ENCODE results near the gene GLI3.

Gene GLI3

DNA sequence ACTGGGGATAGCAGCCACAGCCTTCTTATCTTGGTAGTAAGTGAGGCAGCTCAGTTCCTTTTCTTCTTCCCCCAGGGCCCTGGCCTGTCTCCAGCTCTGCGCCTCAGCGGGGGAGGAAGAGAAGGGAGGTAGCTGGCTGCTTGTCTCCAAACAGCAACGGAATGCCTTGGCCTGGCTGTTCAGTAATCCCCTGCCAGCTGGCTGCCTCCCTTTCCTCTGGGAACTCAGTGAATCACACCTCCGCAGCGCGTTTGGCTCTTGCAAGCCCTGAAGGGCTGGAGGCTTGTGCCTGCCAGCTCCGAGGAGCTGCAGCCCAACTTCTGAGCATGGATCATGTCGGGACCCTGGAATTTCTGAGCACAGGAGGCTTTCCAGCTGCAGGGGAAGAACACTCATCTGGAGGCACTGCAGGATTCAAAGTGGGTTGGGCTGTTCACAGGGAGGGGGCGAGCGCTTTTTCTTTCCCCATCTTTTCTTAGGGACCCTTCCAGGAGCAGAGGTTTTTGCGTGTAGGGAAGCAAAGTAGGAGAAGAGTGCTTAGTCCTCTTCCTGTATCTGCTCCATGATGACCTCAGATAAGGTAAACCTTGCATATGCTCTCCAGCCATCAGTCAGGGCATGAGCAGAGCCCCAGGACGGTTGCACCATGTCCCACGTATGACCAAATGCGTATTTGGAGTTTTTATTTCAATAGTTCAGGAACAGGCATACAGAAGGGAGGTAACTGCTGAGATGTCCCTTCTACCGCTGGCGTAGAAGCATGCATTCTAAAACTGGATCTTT lies 280.9 kb downstream of the GLI3 start:
- TF ChIP-seq ZNF274 (IDR thresholded peaks at IDR 0.05; ENCODE audit: low read depth, low read length), result no peak
- H3K4me3 ChIP-seq (ENCODE audit: low read length), result no peak overlapping the region

DNA sequence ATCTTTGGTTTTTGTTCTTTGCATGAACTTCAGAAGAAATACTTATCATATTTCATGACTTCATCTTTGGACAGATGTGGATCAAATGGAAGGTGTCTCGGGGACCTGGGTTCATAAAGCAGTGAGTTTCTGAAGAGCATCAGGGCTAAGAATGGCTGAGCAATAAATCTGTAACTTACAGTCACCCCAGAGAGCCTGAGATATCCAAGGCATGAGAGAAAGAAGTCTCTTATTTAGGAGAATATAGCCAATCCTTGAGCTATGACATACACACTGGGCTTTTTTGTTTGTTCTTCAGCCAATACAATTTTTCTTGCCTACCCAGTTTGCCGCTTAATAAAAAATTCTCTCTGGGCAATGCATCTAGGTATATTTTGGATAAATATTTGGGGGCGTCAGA lies 281.6 kb downstream of the GLI3 start:
- TF ChIP-seq ZNF274 (IDR thresholded peaks at IDR 0.05; ENCODE audit: low read depth, low read length), result no peak
- no peak overlapping the region for H3K4me3 ChIP-seq (ENCODE audit: low read length)

DNA sequence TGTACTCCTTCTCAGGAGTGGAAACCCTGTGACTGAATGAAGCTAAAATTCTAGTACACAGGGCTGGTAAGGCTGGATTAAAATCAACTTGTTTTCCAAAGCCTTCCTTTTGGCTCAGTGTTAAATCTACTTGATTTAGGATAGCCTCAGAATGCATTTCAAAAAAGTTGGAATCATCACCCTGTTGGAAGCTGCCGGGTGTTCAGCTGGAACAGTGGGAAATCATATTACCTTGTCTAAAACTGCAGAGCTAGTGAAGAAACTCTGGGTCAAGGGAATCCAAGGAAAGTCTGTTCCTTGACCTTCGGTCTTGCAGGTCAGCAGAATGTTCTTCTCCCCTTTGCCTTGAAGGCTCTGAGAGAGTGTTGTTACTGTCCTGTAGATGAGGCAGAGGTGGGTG lies 282.0 kb downstream of the GLI3 start:
- no peak for TF ChIP-seq ZNF274 (IDR thresholded peaks at IDR 0.05; ENCODE audit: low read depth, low read length)

DNA sequence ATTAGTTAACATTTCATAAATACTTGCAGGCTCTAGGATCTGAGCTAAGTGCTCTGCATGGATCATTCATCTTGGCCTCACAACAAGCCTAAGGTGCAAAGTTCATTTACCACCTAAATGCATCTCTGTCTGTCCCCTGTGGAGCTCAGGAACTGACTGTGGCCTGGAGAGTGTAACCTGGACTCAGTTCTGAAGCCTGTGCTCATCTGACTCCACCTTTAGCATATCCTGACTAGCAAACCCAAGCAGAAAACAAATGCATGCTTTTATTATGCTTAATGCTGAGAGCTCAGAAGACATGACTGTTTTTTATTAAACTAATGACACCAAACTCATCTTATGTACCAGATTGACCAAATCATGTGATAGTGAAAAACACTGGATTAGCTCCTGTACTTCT lies 288.5 kb downstream of the GLI3 start:
- TF ChIP-seq ZNF274 (IDR thresholded peaks at IDR 0.05; ENCODE audit: low read depth, low read length), result no peak
- H3K4me3 ChIP-seq (ENCODE audit: low read length), result no peak overlapping the region

More for the DNA sequence above, 282.0 kb downstream of the GLI3 start:
- no peak overlapping the region for H3K4me3 ChIP-seq (ENCODE audit: low read length)

DNA sequence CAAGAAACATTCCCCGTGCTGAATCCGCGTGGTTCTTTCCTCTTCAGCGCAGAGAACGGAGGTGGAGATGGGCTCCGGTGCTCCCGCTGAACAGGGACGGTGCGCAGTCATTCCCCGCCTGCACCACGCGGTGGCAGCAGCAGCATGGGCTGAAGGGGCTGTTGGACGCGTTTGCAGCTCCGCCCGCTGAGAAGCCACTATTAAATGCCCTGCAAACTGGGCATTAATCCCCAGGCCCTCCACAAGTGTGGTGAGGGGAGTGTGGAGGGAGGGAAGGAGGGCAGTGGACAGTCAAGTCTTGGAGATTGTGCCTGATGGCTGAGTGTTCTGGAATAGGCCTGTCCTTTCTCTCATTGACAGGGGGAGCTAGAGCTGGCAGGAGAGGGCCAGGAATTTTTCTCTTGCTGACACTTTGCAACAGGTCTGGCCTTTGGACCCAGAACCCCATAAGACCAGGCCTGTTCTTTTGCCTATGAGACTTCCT lies 293.9 kb downstream of the GLI3 start:
- H3K4me3 ChIP-seq (ENCODE audit: low read length), result no peak overlapping the region
- no peak for TF ChIP-seq ZNF274 (IDR thresholded peaks at IDR 0.05; ENCODE audit: low read depth, low read length)

DNA sequence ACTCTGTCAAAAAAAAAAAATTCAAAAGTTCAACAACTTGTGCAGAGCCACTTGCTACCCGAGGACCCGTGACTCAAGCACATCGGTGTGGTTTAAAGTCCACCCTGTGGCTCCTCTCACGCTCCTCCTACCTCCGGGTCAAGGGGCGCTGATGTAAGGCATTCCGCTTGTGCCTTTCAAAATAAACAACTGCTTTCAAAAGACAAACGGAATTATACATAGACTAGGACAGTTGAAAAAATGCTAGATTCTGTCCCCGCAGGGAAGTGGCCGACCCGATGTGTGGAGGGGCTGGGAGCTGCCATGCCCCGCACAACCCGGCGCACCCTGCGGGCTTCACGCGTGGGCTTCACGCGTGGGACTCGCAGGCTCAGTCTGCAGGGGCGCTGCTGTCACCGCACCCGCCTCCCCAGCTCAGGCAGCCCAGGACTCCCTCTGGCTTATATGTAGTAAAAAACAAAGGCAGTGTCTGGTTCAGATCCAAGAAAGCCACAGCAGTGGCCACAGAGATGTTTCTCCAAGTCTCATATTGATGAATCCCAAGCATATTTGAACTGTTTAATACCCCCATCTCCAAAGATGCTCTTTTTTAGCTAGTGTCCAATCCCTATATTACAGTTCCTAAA lies 294.4 kb downstream of the GLI3 start:
- H3K4me3 ChIP-seq (ENCODE audit: low read length), result no peak overlapping the region
- no peak for TF ChIP-seq ZNF274 (IDR thresholded peaks at IDR 0.05; ENCODE audit: low read depth, low read length)

DNA sequence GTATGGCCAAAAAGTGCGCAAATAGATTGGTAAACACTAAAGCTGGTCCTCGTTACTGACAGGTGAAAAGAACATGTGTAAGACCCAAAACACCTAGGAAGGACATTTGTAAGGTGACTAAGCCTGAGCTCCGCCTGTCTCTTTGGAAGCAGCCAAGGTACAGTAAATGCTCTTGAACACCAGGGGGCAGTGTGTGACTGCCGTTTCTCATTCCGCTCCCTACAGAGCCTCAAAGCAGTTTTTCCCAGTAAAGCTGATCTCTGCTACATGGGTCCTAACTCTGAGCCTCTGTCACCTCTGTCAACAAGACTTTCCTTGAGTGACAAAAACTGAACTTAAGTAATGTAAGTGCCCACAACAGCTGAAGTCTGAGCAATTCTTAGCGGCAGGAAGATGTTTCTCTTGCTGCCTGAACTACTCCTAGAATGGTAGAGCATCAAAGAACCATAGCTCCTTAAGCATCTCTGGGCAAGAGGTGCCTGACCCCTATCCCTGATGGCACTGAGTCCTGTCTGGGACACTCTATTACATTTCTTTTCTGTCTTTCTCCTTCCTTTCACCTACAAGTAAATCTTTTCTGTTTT lies 296.2 kb downstream of the GLI3 start:
- H3K4me3 ChIP-seq (ENCODE audit: low read length), result no peak overlapping the region
- no peak for TF ChIP-seq ZNF274 (IDR thresholded peaks at IDR 0.05; ENCODE audit: low read depth, low read length)

DNA sequence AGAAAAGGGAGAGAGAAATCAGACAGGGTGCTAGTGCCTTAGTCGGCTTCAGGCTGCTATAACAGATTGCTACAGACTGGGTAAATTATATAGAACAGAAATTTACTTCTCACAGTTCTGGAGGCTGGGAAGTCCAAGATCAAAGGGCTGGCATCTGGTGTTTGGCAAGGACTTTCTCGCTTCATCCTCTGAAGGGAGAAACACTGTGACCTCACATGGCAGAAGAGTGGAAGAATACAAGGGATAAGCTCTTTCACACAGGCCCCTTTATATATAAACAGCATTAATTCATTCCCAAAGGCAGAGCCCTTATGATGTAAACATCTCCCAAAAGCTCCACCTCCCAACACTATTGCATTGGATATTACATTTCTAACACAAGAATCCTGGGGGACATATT lies 298.6 kb downstream of the GLI3 start:
- no peak for TF ChIP-seq ZNF274 (IDR thresholded peaks at IDR 0.05; ENCODE audit: low read depth, low read length)
- H3K4me3 ChIP-seq (ENCODE audit: low read length), result no peak overlapping the region

DNA sequence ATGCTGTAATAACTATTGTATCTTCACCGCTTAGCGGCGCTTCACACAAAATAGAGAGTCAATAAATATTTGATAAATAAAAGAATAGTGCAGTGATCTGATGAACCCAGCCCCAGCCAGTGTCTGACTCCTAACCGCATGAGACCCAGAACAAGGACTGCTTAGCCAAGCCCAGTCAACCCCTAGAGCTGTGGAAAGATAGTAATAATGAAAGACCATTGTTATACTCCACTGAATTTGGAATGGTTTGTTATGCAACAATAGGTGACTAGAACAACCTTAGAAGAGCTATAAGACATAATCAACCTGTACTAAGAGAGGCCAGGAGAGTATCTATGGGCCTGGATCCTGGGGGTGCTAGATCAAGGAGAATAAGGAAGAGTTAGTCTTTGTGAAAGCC lies 303.6 kb downstream of the GLI3 start:
- no peak overlapping the region for H3K4me3 ChIP-seq (ENCODE audit: low read length)
- no peak for TF ChIP-seq ZNF274 (IDR thresholded peaks at IDR 0.05; ENCODE audit: low read depth, low read length)

DNA sequence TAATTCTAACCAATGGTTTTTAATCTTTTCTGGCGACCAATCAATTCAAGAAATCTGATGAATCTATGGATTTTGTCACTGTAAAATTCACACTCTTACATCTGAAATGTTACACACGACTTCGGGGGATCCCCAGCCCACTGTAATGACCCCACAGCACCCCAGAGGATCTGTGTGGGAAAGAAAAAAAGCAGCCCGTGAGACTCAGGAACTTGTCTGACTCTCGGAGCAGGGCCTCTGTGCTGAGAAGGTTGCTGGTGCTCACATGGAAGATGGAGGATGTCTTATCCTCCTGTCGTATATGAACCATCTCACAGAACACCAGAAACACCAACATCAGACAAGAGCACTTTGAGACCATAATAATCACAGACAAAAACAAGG lies 305.8 kb downstream of the GLI3 start:
- H3K4me3 ChIP-seq (ENCODE audit: low read length), result no peak overlapping the region
- no peak for TF ChIP-seq ZNF274 (IDR thresholded peaks at IDR 0.05; ENCODE audit: low read depth, low read length)

DNA sequence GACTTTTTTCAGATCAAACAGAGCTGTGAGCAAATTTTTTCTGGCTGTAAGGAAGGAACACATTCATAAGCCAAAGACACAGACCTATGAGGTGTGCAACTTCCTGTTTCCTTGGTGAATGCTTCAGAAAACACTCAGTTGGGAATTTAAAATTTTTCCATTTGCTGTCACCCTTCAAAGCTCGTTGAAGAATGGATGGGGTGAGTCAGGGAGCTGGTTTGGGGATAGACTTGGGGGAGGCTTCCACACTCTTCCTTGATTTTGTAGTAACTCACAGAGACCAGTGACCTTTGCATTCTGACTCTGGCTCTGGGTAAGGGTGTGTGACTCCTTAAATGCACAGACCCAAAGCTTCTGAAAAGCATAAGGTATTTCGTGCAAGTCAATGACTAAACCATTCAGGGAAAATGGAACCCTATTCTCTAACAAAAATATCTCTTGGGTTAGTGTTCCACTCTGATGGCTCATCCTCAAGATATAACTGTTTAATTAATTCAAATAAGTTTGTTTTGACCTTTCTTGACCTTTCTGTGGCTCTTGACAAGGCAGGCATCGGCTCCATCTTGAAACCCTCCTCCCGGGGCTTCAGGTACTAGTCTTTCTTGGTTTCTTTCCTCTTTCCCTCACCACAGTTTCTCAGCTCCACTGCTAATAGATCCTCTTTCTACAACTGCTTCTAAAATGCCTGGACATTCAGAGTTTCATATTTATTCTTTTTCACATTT lies 306.3 kb downstream of the GLI3 start:
- no peak overlapping the region for H3K4me3 ChIP-seq (ENCODE audit: low read length)
- TF ChIP-seq ZNF274 (IDR thresholded peaks at IDR 0.05; ENCODE audit: low read depth, low read length), result no peak

DNA sequence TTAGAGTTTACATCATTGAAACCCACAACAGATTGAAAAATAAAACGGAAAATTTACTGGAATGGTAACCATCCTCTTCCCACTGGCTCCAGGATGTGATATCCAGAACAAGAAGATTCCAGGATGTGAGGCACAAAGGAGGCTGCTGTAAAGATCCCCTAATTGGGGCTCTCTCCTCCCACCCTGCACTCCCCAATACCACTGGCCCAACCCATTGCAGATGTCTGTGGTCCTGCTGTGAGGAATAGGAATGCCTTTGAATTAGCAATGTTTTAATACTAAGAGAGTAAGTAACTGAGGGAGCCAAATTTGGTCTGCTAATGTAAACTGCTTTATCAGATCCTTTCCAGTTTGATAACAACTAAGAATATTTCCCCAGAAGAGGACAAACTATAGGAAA lies 308.2 kb downstream of the GLI3 start:
- no peak overlapping the region for H3K4me3 ChIP-seq (ENCODE audit: low read length)
- no peak for TF ChIP-seq ZNF274 (IDR thresholded peaks at IDR 0.05; ENCODE audit: low read depth, low read length)

DNA sequence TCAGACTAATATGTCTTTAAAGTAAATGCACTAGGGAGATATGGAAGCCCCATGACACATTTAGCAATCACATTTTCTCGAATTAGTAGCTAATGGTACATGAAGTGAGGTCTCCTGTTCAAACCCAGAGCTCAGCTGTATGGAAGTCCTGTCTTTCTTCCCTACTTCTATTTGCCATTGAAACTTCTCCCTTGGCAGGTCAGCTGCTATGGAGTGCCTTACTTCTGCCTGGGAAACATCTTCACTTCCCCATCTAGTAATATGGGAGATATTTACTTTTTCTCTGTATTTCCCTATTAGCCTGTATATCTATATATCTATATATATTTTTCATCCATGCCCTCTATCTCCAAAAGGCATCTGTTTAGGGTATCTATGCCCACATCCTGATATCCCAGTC lies 308.8 kb downstream of the GLI3 start:
- no peak for TF ChIP-seq ZNF274 (IDR thresholded peaks at IDR 0.05; ENCODE audit: low read depth, low read length)

DNA sequence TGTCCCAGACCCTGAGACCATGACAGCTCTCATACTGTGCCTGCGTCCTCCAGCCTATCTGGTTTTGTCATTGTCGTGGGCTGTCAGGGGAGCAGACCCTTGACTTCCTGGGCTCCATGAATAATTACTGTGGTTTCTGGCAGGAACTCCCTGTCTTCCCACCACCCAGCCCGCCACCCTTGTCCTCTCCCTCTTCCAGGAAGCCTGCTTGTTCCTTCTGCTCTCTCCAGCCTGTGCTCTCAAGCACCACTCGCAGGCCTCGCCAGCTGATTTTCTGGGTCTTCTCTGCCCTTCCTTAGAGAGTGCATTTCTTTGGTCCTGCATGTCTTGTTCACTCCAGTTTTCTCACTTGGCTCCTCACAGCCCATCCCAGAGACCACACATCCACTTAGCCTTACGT lies 309.6 kb downstream of the GLI3 start:
- H3K4me3 ChIP-seq (ENCODE audit: low read length), result no peak overlapping the region
- no peak for TF ChIP-seq ZNF274 (IDR thresholded peaks at IDR 0.05; ENCODE audit: low read depth, low read length)

More for the DNA sequence above, 308.8 kb downstream of the GLI3 start:
- H3K4me3 ChIP-seq (ENCODE audit: low read length), result no peak overlapping the region

All from GM08714 (cell line).